A549 (cell line): Measurements from ENCODE around the gene MEG3. TPM values are rescaled to one million over a fixed set of nuclear protein-coding genes. Genes with fewer than 3 reads are reported as not detected.

ENCODE experiments used
- ATAC-seq, 2 experiments: fragments of 200-7000 bp in 1 of 2; fragments of >200 bp in 1 of 2; cut with Nextera tagmentation in 1 of 2; cut with Tn5 transposase in 1 of 2; 3 replicates each; pipeline versions ENCODE4 v1.8.0 to v1.9.1; 2018 to 2020; ENCODE audit warnings: mild to moderate bottlenecking in 1 of 2, moderate library complexity in 1 of 2
- CTCF ChIA-PET: fragments of 300-600 bp; sonication (Branson Sonifier 250); formaldehyde crosslinking; extraction: SDS; loops from one replicate; lab custom pipeline; 2021; ENCODE audit warnings: antibody characterized with exemption, inconsistent platforms; lab: Yijun Ruan, JAX
- POLR2A ChIA-PET: fragments of 350-600 bp; formaldehyde crosslinking; extraction: SDS; loops from one replicate; lab custom pipeline; 2021; ENCODE audit warnings: antibody characterized with exemption, inconsistent platforms; lab: Yijun Ruan, JAX
- DNase-seq, 2 experiments: peaks; one replicate each; pipeline versions ENCODE4 v3.0.0 to v3.0.0-alpha.2; 2011 to 2016; ENCODE audit warnings: low read depth in 1 of 2, low spot score in 1 of 2
- FAIRE-seq: peaks from 2 replicates; lab custom pipeline; 2011; peaks lifted over from hg19 to GRCh38; lab: Jason Lieb, UNC
- H3K27ac ChIP-seq, 2 experiments: fragments of >200 bp; sonication (Bioruptor Twin); formaldehyde crosslinking; 3 replicates each; pipeline ENCODE4 v1.5.1; 2016 to 2017
- H3K4me1 ChIP-seq: fragments of >200 bp; sonication (Bioruptor Twin); formaldehyde crosslinking; 3 replicates; pipeline ENCODE4 v1.6.1; 2016
- H3K4me2 ChIP-seq: fragments of >200 bp; sonication (Bioruptor Twin); formaldehyde crosslinking; 3 replicates; pipeline ENCODE4 v1.6.1; 2016
- H3K4me3 ChIP-seq: fragments of >200 bp; sonication (Bioruptor Twin); formaldehyde crosslinking; 3 replicates; pipeline ENCODE4 v1.5.1; 2016
- H3K9me3 ChIP-seq: fragments of >200 bp; sonication (Bioruptor Twin); formaldehyde crosslinking; 3 replicates; pipeline ENCODE4 v1.6.1; 2016
- CBX2 ChIP-seq: fragments of 200-600 bp; sonication (generic); IDR thresholded peaks from 2 replicates; pipeline ENCODE4 v1.6.1; 2016; ENCODE audit warnings: low read depth, mild to moderate bottlenecking, borderline replicate concordance
- CTCF ChIP-seq: fragments of >200 bp; sonication (Bioruptor Twin); formaldehyde crosslinking; IDR thresholded peaks from 3 replicates; pipeline ENCODE4 v1.5.1; 2016
- E2F6 ChIP-seq: IDR thresholded peaks from 2 replicates; pipeline ENCODE4 v1.6.1; 2012; ENCODE audit warnings: low read depth, borderline replicate concordance
- ESRRA ChIP-seq: fragments of 150-350 bp; IDR thresholded peaks from 2 replicates; pipeline ENCODE4 v1.6.1; 2014; ENCODE audit warnings: mild to moderate bottlenecking, low read length, borderline replicate concordance
- HEYL ChIP-seq: fragments of 250-450 bp; sonication (Bioruptor Pico); IDR thresholded peaks from 2 replicates; pipeline ENCODE4 v1.8.0; 2021; ENCODE audit warnings: mild to moderate bottlenecking, moderate library complexity
- HMGXB4 ChIP-seq: fragments of 250-450 bp; sonication (Bioruptor Pico); IDR thresholded peaks from 2 replicates; pipeline ENCODE4 v1.5.0; 2021; ENCODE audit warnings: mild to moderate bottlenecking, moderate library complexity, borderline replicate concordance
- HOXA7 ChIP-seq: fragments of 250-450 bp; sonication (Bioruptor Pico); IDR thresholded peaks from 2 replicates; pipeline ENCODE4 v1.5.0; 2020; ENCODE audit warnings: mild to moderate bottlenecking, moderate library complexity
- KDM5A ChIP-seq: fragments of 200-600 bp; sonication (generic); IDR thresholded peaks from 2 replicates; pipeline ENCODE4 v1.6.1; 2016; ENCODE audit warnings: antibody characterized with exemption, mild to moderate bottlenecking
- MAFK ChIP-seq: fragments of 450-650 bp; IDR thresholded peaks from 2 replicates; pipeline ENCODE4 v1.6.1; 2014; ENCODE audit not compliant: partially characterized antibody
- NFE2L2 ChIP-seq: fragments of 150-350 bp; conservative IDR thresholded peaks from 2 replicates; pipeline ENCODE4 v1.6.1; 2014; ENCODE audit warnings: low read length
- PHF8 ChIP-seq: fragments of 200-600 bp; sonication (generic); IDR thresholded peaks from 2 replicates; pipeline ENCODE4 v1.6.1; 2016; ENCODE audit warnings: low read depth, mild to moderate bottlenecking, antibody characterized with exemption, moderate library complexity, borderline replicate concordance
- RARB ChIP-seq: fragments of 250-450 bp; sonication (Bioruptor Pico); IDR thresholded peaks from 2 replicates; pipeline ENCODE4 v1.8.0; 2021; ENCODE audit warnings: mild to moderate bottlenecking, moderate library complexity
- REST ChIP-seq: fragments of 200-600 bp; sonication (generic); IDR thresholded peaks from 2 replicates; pipeline ENCODE4 v1.6.1; 2016; ENCODE audit warnings: antibody characterized with exemption, mild to moderate bottlenecking, moderate library complexity
- SMC3 ChIP-seq: fragments of >200 bp; sonication (Bioruptor Twin); formaldehyde crosslinking; IDR thresholded peaks from 3 replicates; pipeline ENCODE4 v1.6.1; 2018; ENCODE audit warnings: inconsistent platforms
- TFCP2L1 ChIP-seq: fragments of 250-450 bp; sonication (Bioruptor Pico); IDR thresholded peaks from 2 replicates; pipeline ENCODE4 v1.5.0; 2021; ENCODE audit warnings: mild to moderate bottlenecking
- USF2 ChIP-seq: fragments of 450-650 bp; IDR thresholded peaks from 2 replicates; pipeline ENCODE4 v1.6.1; 2014; ENCODE audit warnings: antibody characterized with exemption
- WGBS: methylation state at CpG from one replicate; pipeline ENCODE4 v1.1.6; 2017; ENCODE audit errors: missing lambda C conversion rate; 5-methylcytosine and 5-hydroxymethylcytosine counted together
- polyA plus RNA-seq, 4 experiments: library from polyadenylated mRNA; depleted of rRNA in 3 of 4; stranded (reverse); fragments of >200 nt; fragmentation: RNase III in 1 of 4; extraction: RNeasy Plus Mini Kit Qiagen cat#74134 plus additional on column Dnase treatment in 1 of 4; gene quantifications; 2 replicates in 3 of 4; 3 replicates in 1 of 4; pipeline ENCODE4 v1.2.3, GENCODE V29; 2011 to 2017

Gene MEG3
- polyA plus RNA-seq, 2 of the 4 experiments (the other 2 are of a cell fraction), result 27.0 to 56.7 TPM

- Histone ChIP-seq H3K9me3 (no peaks in the 10 kb centered on the region), H3K4me2 (no peak overlapping the region), H3K4me1 (no peaks in the 10 kb centered on the region), H3K4me3 (no peak overlapping the region), H3K27ac (no peak overlapping the region)
- TF ChIP-seq KDM5A (no peak), CTCF (no peak)
- WGBS, result 86% methylated on average over 11 of the region's 11 CpGs
- no peak for ATAC-seq
- CTCF ChIA-PET, result interaction anchor here (1.3 kb wide), 1 partner anchor 33 kb away, joined by 3 read pairs; no protein-coding TSS in a partner anchor
- no peak for DNase-seq
- FAIRE-seq, result no peak
- POLR2A ChIA-PET, result no interaction called here
Measured at GRCh38 chr14:100883789-100884101, 57.8 kb downstream of the MEG3 start.

- TF ChIP-seq RARB (CRISPR knock-in tag) (no peak), SMC3 (no peak), PHF8 (no peak), TFCP2L1 (no peak), ESRRA (no peak), HEYL (CRISPR knock-in tag) (no peak), E2F6 (no peak), KDM5A (no peak), USF2 (no peak), MAFK (no peak), CBX2 (no peak), REST (no peak), NFE2L2 (no peak), HOXA7 (CRISPR knock-in tag) (no peak), HMGXB4 (CRISPR knock-in tag) (no peak)
- ATAC-seq, result no peak
- CTCF ChIA-PET, result no interaction called here
- Histone ChIP-seq H3K4me2 (no peak overlapping the region), H3K4me3 (no peak overlapping the region), H3K4me1 (no peaks in the 10 kb centered on the region), H3K27ac (no peak overlapping the region), H3K9me3 (no peaks in the 10 kb centered on the region)
- no peak for FAIRE-seq
- POLR2A ChIA-PET, result no interaction called here
- WGBS, result 77% methylated on average over 13 of the region's 13 CpGs
- DNase-seq, result no peak
Measured at GRCh38 chr14:100884456-100884855, 58.5 kb downstream of the MEG3 start.
